HPDE6-E6E7 (cell line): ENCODE measurements around the gene ALPK3.
A peak's percentile ranks its signal among the peaks of the same experiment; 100 is the strongest.

Experiments used
- DNase-seq: peaks from one replicate; pipeline ENCODE4 v3.0.0; 2011; ENCODE audit warnings: missing footprints; ENCODE audit errors: extremely low spot score

ALPK3 gene

GRCh38 chr15:84892786-84893307, 75.7 kb downstream of the ALPK3 start:
- no peak for DNase-seq

DNA sequence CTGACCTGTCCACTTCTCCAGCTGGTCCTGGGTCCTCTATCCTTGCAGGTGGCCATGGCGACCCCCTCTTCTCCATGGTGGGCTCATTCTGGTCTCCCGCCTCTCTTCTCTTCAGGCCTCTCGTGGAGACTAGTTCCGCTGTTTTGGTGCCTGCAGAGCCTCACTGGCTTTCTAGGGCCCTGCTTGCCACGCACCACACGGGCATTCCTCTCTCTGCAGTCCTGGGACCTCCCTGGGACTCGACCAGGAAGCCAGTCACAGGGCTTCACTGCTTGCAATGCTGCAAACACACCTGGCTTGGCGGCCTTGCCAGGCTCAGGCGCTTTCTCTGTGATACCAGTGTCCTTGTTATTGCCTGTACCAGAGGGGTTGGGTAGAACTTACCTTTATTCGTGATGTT, 76.5 kb downstream of the ALPK3 start:
- no peak for DNase-seq

DNA sequence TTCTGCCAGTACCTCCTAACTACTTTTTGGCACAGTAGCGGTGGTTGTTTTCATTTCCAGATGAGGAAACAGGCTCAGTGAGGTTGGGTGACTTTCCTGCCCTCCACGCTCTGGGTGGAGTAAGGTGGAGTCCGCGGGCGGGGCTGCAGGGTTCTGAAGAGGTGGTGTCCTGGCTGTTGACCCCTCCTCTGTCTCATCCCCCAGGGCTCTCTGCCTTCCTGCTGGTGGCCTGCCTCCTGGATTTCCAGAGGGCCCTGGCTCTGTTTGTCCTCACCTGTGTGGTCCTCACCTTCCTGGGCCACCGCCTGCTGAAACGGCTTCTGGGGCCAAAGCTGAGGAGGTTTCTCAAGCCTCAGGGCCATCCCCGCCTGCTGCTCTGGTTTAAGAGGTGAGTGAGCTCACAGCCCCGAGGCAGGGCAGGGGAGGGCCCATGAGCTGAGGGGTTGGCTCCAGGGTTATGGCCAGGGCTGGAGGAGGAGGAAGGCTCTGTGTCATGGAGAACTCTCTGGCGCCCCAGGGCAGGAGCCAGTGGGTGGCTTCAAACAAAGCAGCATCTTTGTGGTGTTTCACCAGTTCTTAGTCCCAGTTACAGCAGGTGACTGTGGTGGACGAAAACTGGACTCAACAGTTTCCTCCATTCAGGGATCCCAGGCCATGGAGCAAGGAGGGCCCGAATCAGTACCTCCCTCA, 77.7 kb downstream of the ALPK3 start:
- DNase-seq = no peak

GRCh38 chr15:84898761-84899160, 81.6 kb downstream of the ALPK3 start:
- no peak for DNase-seq

DNA sequence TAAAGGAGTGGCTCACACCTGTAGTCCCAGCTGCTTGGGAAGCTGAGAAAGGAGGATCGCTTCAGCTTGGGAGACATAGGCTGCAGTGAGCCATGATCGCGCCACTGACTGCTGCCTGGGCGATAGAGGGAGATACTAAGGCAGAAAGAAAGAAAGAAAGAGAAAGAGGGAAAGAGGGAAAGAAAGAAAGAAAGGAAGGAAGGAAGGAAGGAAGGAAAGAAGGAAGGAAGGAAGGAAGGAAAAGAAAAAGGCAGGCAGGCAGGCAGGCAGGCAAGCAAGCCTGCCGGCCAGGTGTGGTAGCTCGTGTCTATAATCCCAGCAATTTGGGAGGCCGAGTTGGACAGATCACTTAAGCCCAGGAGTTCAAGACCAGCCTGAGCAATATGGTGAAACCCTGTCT, 82.6 kb downstream of the ALPK3 start:
- DNase-seq = no peak

- DNase-seq = no peak
Observed at GRCh38 chr15:84901540-84901939, 84.4 kb downstream of the ALPK3 start.

DNA sequence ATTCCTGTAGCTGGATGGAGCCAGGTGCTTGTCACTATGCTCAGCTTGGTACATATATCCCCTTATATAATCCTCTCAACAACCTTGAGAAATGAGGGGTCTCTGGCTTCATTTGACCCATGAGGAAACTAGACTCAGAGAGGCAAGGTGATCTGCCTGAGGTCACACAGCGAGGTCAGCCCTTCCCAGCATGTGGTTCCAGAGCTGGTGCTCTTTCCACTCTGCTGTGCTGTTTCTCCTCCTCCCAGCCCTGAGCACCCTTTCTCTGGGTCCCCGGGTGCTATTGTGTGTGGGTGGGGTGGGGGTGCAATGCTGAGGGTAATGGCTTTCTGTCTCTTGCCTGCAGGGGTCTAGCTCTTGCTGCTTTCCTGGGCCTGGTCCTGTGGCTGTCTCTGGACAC, 86.6 kb downstream of the ALPK3 start:
- no peak for DNase-seq

DNA sequence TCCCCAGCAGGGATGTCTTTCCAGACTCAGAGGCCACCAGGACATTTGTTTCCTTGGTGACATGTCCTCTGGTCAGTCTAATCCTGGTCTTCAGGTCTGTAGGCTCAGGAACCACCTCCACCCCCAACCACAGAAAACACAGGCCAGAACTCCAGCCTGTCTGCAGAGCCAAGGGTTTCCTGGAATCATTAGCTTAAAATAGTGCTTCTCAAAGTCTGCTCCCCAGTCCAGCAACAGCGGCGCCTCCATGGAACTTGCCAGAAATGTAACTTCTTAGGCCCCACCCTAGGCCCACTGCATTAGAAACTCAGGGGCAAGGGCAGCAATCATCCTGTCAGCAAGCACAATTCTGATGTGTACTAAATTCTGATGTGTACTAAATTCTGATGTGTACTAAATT, 87.3 kb downstream of the ALPK3 start:
- no peak for DNase-seq

DNA sequence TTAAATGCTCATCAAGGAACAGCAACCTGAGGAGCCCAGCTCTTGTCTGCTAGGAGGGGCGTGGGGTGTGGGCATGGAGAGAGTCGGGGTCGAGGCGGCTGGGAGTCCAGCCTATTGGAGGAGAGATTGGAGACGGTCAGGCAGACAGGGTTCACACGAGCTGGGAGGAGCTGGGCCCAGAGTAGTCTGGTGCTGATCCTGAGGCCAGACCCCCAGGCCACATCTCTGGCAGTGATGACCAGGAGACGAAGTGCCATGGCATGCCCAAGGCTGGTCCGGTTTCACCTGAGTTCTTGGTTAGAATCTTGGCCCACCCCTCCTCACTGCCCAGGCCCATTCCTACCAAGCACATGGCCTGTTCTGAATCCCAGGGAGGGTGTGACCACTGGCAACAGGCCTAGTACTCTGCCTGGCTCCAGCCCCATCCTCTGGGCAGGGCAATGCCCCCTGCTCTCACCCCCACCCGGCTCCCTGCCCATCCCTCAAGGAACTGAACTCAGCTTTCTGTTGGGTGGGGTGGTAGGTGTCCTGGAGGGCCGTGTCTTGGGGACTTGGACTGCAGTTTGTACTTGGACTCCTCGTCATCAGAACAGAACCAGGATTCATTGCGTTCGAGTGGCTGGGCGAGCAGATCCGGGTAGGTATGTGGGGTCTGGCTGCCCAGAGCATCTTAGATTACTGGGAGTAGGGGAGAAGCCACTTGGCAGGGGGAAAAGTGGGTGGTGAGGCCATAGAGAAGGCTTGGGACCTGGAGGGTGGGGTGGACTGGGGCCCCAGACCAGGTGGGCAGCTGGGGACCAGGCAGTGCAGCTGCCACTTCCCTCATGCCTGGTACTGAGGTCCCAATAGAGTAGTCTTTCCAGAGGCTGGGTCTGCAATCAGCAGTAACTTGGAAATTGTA, 88.1 kb downstream of the ALPK3 start:
- DNase-seq = no peak

GRCh38 chr15:84907731-84908130, 90.6 kb downstream of the ALPK3 start:
- no peak for DNase-seq

DNA sequence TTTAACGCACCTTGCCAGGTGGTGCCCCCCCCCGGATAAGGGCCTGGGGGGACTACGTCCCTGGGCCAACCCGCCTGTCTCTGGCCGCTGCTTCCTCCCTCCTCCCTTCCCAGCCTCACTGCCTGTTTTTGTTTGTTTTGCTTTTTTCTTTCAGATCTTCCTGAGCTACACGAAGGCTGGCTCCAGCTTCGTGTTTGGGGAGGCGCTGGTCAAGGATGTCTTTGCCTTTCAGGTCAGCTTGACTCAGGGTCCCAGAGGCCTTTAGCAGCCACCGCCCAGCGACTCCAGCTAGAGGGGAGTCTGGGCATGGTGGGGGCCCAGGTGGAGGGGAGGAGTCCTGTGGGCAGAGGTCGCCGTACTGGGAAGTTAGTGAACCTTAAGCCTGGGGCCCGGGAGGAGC, 91.4 kb downstream of the ALPK3 start:
- DNase-seq = no peak

DNA sequence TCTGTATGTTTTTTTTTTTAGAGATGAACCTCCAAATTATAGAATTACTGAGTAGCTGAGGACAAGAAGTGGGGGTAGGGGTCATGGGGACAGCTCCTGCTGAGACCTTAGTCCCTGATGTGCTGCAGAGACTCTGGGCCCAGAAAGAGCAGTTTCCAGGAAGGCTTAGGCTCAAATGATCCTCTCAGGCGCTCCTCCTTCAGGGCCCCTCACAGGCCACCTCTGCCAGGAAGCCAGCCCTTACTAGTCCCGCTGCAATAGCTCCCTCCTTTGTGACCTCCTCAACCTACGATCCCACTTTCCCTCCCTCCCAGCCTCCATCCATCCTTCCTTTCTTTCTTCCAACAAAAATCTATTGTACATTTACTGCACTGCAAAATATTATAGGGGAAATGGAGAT, 91.9 kb downstream of the ALPK3 start:
- no peak for DNase-seq

DNA sequence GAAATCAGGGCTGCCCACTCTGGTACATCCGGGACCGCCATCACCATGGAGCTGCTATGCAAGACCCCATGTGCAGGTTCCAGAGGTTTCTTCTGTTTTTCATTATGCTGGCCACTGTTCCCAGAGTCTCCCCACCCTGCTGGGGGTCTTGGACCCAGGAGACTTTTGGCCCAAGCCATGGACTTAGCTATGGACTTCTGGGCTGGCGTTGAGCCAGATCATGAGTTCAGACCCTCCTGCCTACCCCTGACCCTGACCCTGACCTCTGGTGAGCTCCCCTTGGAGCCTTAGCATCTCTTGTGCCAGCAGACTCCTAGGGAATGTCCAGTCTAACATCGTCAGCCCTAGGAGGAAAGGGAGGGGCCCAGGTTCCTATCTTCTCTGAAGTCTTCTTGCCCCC, 92.6 kb downstream of the ALPK3 start:
- no peak for DNase-seq

GRCh38 chr15:84910928-84911623, 93.9 kb downstream of the ALPK3 start:
- DNase-seq = no peak

DNA sequence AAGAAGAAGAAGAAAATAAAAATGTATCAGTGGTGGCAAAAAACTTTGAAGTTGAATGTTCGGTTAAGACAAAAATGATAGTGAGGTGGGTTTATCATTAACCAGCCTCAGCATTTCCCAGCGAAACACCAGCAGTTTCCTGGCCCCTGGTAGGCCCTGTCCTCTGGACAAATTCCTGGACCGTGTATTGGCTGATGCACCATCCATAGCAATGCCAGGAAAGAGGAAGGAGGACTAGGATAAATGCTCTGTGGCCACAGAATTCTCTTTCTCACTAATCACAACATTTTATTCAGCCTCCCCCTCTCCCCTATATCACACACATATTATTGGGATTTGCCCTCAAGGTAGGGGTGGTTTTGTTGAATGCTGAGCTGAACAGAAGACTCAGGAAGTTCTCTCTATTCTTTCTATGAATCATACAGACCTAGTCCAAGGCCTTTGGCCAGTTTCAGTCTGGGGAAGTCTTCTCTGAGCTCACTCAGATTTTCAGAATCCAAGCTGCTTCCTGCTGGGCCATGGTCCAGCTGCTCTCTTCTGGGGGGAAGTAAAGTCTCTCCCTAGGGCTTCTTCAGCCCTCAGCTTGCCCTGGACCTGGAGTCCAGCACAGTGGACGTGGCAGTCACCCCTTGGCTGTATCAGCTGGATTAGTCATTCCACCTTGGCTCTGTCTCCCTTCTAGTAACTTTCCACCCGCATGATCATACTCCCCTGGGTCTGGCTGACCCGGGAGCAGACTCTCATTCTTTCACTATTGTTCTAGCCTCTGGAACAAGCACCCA, 94.9 kb downstream of the ALPK3 start:
- DNase-seq = peak; percentile 61

GRCh38 chr15:84913360-84913723, 96.2 kb downstream of the ALPK3 start:
- no peak for DNase-seq

DNA sequence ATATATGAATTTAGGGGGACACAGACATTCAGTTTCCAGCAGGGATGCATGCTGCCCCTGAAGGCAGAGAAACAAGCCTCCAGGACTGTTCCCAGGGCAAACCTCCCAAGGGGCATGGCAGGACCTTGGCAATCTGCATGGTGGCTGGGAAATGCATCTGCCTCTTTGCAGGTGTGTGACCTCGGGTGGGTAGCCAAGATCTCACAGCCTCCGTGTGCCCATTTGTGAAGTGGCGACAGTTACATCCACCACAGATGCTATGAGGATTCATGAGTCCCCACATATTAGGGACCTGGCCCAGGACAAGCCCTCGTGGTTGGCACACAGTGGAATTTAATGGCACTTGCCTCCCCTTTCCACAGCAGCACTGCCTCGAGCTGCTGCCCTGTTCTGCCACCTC, 97.2 kb downstream of the ALPK3 start:
- no peak for DNase-seq

GRCh38 chr15:84914909-84915605, 97.9 kb downstream of the ALPK3 start:
- peak; percentile 94 for DNase-seq

- DNase-seq = no peak
Observed at GRCh38 chr15:84915606-84915958, 98.4 kb downstream of the ALPK3 start.

GRCh38 chr15:84917452-84917851, 100.3 kb downstream of the ALPK3 start:
- no peak for DNase-seq

- no peak for DNase-seq
Observed at GRCh38 chr15:84919106-84919667, 102.0 kb downstream of the ALPK3 start.
